DMS114 treated with DMSO at 0.1 percent for 48 hours (cell line): ENCODE data around the gene GPC3.

Experiments
- DNase-seq: peaks from one replicate; lab custom pipeline; 2025; ENCODE audit not compliant: unreplicated experiment; lab: John Stamatoyannopoulos, UW

GPC3 gene

GRCh38 chrX:133933316-133933715 is 52.1 kb downstream of the GPC3 start:
- no peak for DNase-seq

- no peak for DNase-seq
These were observed 55.4 kb downstream of the GPC3 start for GRCh38 chrX:133929836-133930464.

- no peak for DNase-seq
These were observed 57.0 kb downstream of the GPC3 start for GRCh38 chrX:133928365-133928764.

- DNase-seq, result no peak
These were observed 58.6 kb downstream of the GPC3 start for GRCh38 chrX:133926809-133927208.

- DNase-seq, result no peak
These were observed 59.3 kb downstream of the GPC3 start for GRCh38 chrX:133926099-133926498.

- DNase-seq, result no peak
These were observed 60.8 kb downstream of the GPC3 start for GRCh38 chrX:133924548-133924947.

- no peak for DNase-seq
These were observed 61.8 kb downstream of the GPC3 start for GRCh38 chrX:133923548-133923947.

GRCh38 chrX:133923113-133923512 is 62.3 kb downstream of the GPC3 start:
- DNase-seq, result no peak

- DNase-seq, result no peak
These were observed 63.0 kb downstream of the GPC3 start for GRCh38 chrX:133922390-133922771.

GRCh38 chrX:133921764-133922389 is 63.5 kb downstream of the GPC3 start:
- DNase-seq, result no peak

GRCh38 chrX:133921086-133921485 is 64.3 kb downstream of the GPC3 start:
- DNase-seq, result no peak

- no peak for DNase-seq
These were observed 67.0 kb downstream of the GPC3 start for GRCh38 chrX:133918361-133918771.

GRCh38 chrX:133916984-133917722 is 68.2 kb downstream of the GPC3 start:
- no peak for DNase-seq

GRCh38 chrX:133913658-133914388 is 71.6 kb downstream of the GPC3 start:
- DNase-seq, result no peak

- DNase-seq, result no peak
These were observed 72.4 kb downstream of the GPC3 start for GRCh38 chrX:133913009-133913408.

GRCh38 chrX:133911825-133912495 is 73.4 kb downstream of the GPC3 start:
- DNase-seq, result no peak

GRCh38 chrX:133910539-133910938 is 74.9 kb downstream of the GPC3 start:
- no peak for DNase-seq

- no peak for DNase-seq
These were observed 75.5 kb downstream of the GPC3 start for GRCh38 chrX:133909888-133910287.

- no peak for DNase-seq
These were observed 77.0 kb downstream of the GPC3 start for GRCh38 chrX:133908223-133908955.

GRCh38 chrX:133907606-133908005 is 77.8 kb downstream of the GPC3 start:
- DNase-seq, result no peak
